Activated naive CD8-positive, alpha-beta T cell treated with anti-CD3 and anti-CD28 coated beads, Interleukin-2, amount 10 ng/mL, durations not matched to agents 7 days and 5 days (primary cell): Measurements from ENCODE around the gene IDUA. TPM values are rescaled to one million over a fixed set of nuclear protein-coding genes. Genes with fewer than 3 reads are reported as not detected.

Experiments
- ATAC-seq: fragments of 150-1000 bp; cut with Tn5 transposase; one replicate; pipeline ENCODE4 v1.10.0; 2021; ENCODE audit warnings: low read depth, moderate library complexity
- POLR2A ChIA-PET: fragments of 350-600 bp; sonication (Branson Sonifier 250); formaldehyde crosslinking; loops from one replicate; lab custom pipeline; 2021; ENCODE audit warnings: antibody characterized with exemption; lab: Charles Lee
- DNase-seq: peaks from one replicate; pipeline ENCODE4 v3.0.0; 2021
- H3K27ac Mint-ChIP-seq: one replicate; pipeline ENCODE4 v1.8.0; 2022; ENCODE audit warnings: mild to moderate bottlenecking, mixed read lengths
- H3K27me3 Mint-ChIP-seq: one replicate; pipeline ENCODE4 v1.8.0; 2022; ENCODE audit warnings: mild to moderate bottlenecking, moderate library complexity, mixed read lengths
- H3K36me3 Mint-ChIP-seq: one replicate; pipeline ENCODE4 v1.8.0; 2021; ENCODE audit warnings: mild to moderate bottlenecking, mixed read lengths
- H3K4me1 Mint-ChIP-seq: one replicate; pipeline ENCODE4 v1.8.0; 2021; ENCODE audit warnings: mixed read lengths
- H3K4me3 Mint-ChIP-seq: one replicate; pipeline ENCODE4 v1.8.0; 2022; ENCODE audit warnings: mild to moderate bottlenecking, moderate library complexity, mixed read lengths
- H3K9me3 Mint-ChIP-seq: one replicate; pipeline ENCODE4 v1.8.0; 2021; ENCODE audit warnings: mixed read lengths
- total RNA-seq, 2 experiments: library from RNA; stranded (reverse); gene quantifications; one replicate each; pipeline ENCODE4 v1.2.3, GENCODE V29; 2021

The IDUA gene
- total RNA-seq, 2 experiments from 2014 or later: 37.5 to 38.7 TPM

- Mint-ChIP-seq H3K4me3 (no peak overlapping the region), H3K4me1 (no peaks in the 10 kb centered on the region), H3K27ac (no peak overlapping the region), H3K36me3 (peaks cover 3% of the 10 kb centered on the region), H3K9me3 (no peaks in the 10 kb centered on the region), H3K27me3 (no peaks in the 10 kb centered on the region)
- POLR2A ChIA-PET: no interaction called here
- ATAC-seq: no peak
- DNase-seq: peak; percentile 17
Observed at GRCh38 chr4:951594-952468, 35.0 kb upstream of the IDUA start.

DNA sequence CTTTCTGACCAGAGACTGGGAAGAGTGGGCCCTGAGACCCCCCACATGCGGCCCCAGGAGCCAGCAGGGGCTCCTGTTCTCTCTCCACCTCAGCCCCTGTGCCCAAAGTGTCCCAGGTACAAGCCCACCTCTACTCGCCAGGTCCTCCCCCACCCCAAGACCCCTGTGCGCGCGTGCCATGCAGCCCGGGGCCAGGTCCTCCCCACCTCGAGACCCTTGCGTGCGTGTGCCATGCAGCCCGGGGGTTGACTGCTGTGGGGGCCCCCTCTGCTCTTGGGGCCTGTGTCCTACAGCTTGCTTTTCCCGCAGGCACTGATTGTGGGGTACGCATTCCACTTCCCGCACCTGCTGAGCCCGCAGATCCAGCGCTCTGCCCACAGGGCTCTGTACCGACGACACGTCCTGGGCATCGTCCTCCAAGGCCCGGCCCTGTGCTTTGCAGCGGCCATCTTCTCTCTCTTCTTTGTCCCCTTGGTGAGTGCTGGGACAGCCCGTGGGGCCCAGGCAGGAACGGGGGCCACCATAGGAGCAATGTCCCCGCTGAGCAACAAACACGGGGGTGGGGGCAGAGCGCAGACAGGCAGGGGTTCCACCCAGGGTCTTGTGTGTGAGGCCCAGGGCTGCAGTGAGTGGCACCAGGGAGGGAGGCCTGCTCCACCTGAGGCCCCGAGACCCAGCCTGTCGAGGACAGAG, 33.8 kb upstream of the IDUA start:
- peak; percentile 21 for DNase-seq
- Mint-ChIP-seq H3K4me1 (no peaks in the 10 kb centered on the region), H3K36me3 (peaks cover 3% of the 10 kb centered on the region), H3K9me3 (no peaks in the 10 kb centered on the region), H3K27ac (no peak overlapping the region), H3K27me3 (no peaks in the 10 kb centered on the region), H3K4me3 (no peak overlapping the region)
- ATAC-seq: no peak
- POLR2A ChIA-PET: interaction anchor here (0.6 kb wide), 1 partner anchor 10 kb away, joined by 3 read pairs; no protein-coding TSS in a partner anchor

- Mint-ChIP-seq H3K4me3 (no peak overlapping the region), H3K4me1 (no peaks in the 10 kb centered on the region), H3K36me3 (peaks cover 3% of the 10 kb centered on the region), H3K27ac (no peak overlapping the region), H3K27me3 (no peaks in the 10 kb centered on the region), H3K9me3 (no peaks in the 10 kb centered on the region)
- ATAC-seq (no peak), DNase-seq (no peak)
- POLR2A ChIA-PET: interaction anchor here (0.6 kb wide), 1 partner anchor 9 kb away, joined by 3 read pairs; no protein-coding TSS in a partner anchor
Observed at GRCh38 chr4:953574-953915, 33.3 kb upstream of the IDUA start.

GRCh38 chr4:954211-955020, 32.4 kb upstream of the IDUA start:
- Mint-ChIP-seq H3K4me3 (no peak overlapping the region), H3K4me1 (no peaks in the 10 kb centered on the region), H3K9me3 (no peaks in the 10 kb centered on the region), H3K36me3 (peaks cover 3% of the 10 kb centered on the region), H3K27me3 (no peaks in the 10 kb centered on the region), H3K27ac (no peak overlapping the region)
- POLR2A ChIA-PET: no interaction called here
- no peak for ATAC-seq
- peak; percentile 10 for DNase-seq

- Mint-ChIP-seq H3K4me1 (no peaks in the 10 kb centered on the region), H3K36me3 (peaks cover 3% of the 10 kb centered on the region), H3K4me3 (no peak overlapping the region), H3K27me3 (no peaks in the 10 kb centered on the region), H3K9me3 (no peaks in the 10 kb centered on the region), H3K27ac (no peak overlapping the region)
- no peak for ATAC-seq
- DNase-seq: peak; percentile 28
- POLR2A ChIA-PET: no interaction called here
Observed at GRCh38 chr4:955161-955921, 31.5 kb upstream of the IDUA start.

DNA sequence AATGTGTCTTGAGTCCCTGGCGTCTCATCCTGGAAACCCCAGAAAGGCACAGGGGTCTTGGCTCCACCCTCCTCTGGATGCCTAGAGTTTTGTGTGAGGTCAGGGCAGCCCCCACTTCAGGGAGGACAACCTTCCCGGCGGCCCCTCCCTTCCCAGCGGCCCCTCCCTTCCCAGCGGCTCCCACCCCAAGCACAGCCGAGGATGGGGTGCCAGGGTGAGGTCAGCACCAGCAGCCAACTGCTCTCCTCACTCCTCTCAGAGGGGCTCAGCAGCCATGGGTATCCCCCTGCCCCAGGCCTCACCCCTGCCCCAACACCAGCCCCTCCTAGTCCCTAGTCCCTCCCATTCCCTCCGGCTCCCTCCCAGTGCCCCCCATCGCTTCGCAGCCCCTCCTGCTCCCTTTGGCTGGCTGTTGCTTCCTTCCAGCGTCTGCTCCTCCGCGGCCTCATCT, 30.9 kb upstream of the IDUA start:
- H3K9me3 Mint-ChIP-seq: no peaks in the 10 kb centered on the region
- H3K4me1 Mint-ChIP-seq: no peaks in the 10 kb centered on the region
- ATAC-seq: no peak
- no peak overlapping the region for H3K4me3 Mint-ChIP-seq
- H3K27ac Mint-ChIP-seq: no peak overlapping the region
- H3K36me3 Mint-ChIP-seq: peaks cover 3% of the 10 kb centered on the region
- no peaks in the 10 kb centered on the region for H3K27me3 Mint-ChIP-seq
- POLR2A ChIA-PET: no interaction called here
- DNase-seq: no peak

DNA sequence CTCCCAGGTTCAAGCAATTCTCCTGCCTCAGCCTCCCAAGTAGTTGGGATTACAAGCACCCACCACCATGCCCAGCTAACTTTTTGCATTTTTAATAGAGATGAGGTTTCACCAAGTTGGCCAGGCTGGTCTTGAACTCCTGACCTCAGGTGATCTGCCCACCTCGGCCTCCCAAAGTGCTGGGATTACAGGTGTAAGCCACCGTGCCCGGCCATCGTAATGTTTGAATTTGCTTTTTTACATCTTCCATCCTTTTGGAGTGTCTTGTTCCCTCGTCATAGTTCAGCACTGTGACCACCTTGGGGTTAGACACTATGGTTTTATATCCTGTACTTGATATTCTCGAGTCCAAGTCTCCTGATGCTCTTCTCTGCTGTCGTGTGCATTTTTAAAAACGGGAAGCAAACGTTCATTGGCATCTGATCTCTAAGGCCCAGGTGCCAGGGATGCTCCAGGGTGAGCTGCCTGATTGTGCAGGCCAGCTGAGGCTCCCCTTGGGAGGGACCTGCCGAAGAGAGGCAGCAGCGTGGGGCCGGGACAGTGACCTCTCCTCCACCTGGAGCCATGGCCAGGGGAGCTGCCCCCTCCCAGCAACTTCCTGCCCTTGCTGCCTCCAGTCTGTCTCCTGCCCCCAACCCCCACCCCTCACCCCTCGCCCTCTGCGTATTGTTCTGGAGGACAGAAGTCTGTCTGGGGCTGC, 30.2 kb upstream of the IDUA start:
- Mint-ChIP-seq H3K27ac (peak overlapping the region; percentile 42), H3K9me3 (no peaks in the 10 kb centered on the region), H3K36me3 (peaks cover 3% of the 10 kb centered on the region), H3K4me3 (no peak overlapping the region), H3K27me3 (no peaks in the 10 kb centered on the region), H3K4me1 (no peaks in the 10 kb centered on the region)
- ATAC-seq (no peak), DNase-seq (no peak)
- POLR2A ChIA-PET: no interaction called here

- ATAC-seq: no peak
Observed at GRCh38 chr4:957231-957580, 29.6 kb upstream of the IDUA start.

GRCh38 chr4:957581-958313, 29.1 kb upstream of the IDUA start:
- Mint-ChIP-seq H3K27me3 (no peaks in the 10 kb centered on the region), H3K27ac (no peak overlapping the region), H3K4me3 (no peak overlapping the region), H3K9me3 (no peaks in the 10 kb centered on the region), H3K36me3 (peaks cover 3% of the 10 kb centered on the region), H3K4me1 (no peaks in the 10 kb centered on the region)
- DNase-seq: no peak
- POLR2A ChIA-PET: no interaction called here
- ATAC-seq: no peak

More at GRCh38 chr4:957231-957580, 29.6 kb upstream of the IDUA start:
- no peak overlapping the region for H3K27ac Mint-ChIP-seq
- H3K9me3 Mint-ChIP-seq: no peaks in the 10 kb centered on the region
- no peaks in the 10 kb centered on the region for H3K4me1 Mint-ChIP-seq
- peaks cover 3% of the 10 kb centered on the region for H3K36me3 Mint-ChIP-seq
- H3K4me3 Mint-ChIP-seq: no peak overlapping the region
- POLR2A ChIA-PET: no interaction called here
- H3K27me3 Mint-ChIP-seq: no peaks in the 10 kb centered on the region
- no peak for DNase-seq

GRCh38 chr4:958314-958665, 28.6 kb upstream of the IDUA start:
- no peak overlapping the region for H3K27ac Mint-ChIP-seq
- H3K4me1 Mint-ChIP-seq: no peaks in the 10 kb centered on the region
- no peaks in the 10 kb centered on the region for H3K27me3 Mint-ChIP-seq
- H3K36me3 Mint-ChIP-seq: peaks cover 3% of the 10 kb centered on the region
- H3K9me3 Mint-ChIP-seq: no peaks in the 10 kb centered on the region
- H3K4me3 Mint-ChIP-seq: no peak overlapping the region
- no peak for ATAC-seq
- DNase-seq: no peak
- POLR2A ChIA-PET: no interaction called here

DNA sequence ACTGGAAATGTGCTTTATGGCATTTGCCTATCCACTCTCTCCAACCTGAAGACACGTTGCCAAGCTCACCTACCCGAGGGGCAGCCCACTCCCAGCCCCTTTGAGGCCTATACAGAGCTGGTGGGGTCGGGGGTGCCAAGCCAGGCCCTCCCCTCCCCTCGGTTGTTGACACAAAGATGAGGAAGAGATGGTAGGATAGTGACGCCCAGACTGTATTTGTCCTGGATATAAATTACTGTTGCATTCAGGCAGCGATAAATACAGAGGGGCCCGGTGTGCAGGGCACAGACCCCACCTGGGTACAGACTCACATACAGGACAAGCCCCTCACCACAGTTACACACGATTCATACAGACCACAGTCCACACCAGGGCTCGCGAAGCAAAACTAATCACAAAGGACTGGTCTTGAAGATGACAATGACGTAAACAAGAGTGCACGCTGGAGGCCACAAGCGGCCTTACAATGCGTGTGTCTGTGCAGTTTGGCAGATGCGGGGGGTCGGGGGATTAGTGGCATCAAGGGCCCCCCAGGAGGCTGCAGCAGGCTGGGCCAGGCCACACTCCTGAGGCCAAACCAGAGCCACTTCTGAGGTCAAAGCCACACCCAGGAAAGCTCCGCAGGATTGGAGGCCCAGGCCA, 28.0 kb upstream of the IDUA start:
- POLR2A ChIA-PET: no interaction called here
- Mint-ChIP-seq H3K36me3 (peaks cover 3% of the 10 kb centered on the region), H3K27ac (no peak overlapping the region), H3K4me1 (no peaks in the 10 kb centered on the region), H3K4me3 (no peak overlapping the region), H3K9me3 (no peaks in the 10 kb centered on the region), H3K27me3 (no peaks in the 10 kb centered on the region)
- no peak for DNase-seq
- ATAC-seq: no peak
